Measurements from ENCODE around the gene MYOM3.

DNA sequence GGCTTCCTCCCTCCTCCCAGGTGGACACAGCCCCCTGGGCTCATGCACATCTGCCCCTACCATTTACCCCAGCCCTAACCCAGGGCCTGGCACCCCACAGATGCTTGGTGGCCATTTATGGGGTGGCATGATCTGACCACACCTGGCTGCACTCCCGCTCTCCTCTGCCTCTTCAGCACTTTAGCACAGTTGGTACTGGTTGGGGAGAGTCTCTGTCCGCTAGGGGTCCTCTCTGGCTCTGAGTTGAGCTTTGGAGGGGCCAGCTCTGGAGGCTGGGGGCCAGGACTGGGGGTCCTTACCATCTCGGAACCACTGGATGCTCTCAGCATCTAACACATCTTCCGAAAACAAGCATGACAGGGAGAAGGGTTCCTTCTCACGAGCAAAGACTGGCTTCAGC, 17.4 kb downstream of the MYOM3 start:
- no peak for TF ChIP-seq CTCF (IDR thresholded peaks at IDR 0.05)
- TF ChIP-seq POLR2A (IDR thresholded peaks at IDR 0.05): no peak

Measured in body of pancreas (tissue), 4 donors.